Liver (tissue), 9 donors: Measurements from ENCODE around the gene ANG. TPM values are rescaled to one million over a fixed set of nuclear protein-coding genes. Genes with fewer than 3 reads are reported as not detected.

Experiments
- DNase-seq: peaks from one replicate; pipeline ENCODE4 v3.0.0-alpha.2; 2017; ENCODE audit warnings: low spot score
- H3K27ac ChIP-seq, 2 donors: one replicate each; pipeline ENCODE4 v1.7.0; 2013; ENCODE audit warnings: inconsistent platforms in 2 of 2, low read length in 2 of 2, control low read depth in 1 of 2, low read depth in 1 of 2, mild to moderate bottlenecking in 1 of 2
- H3K27me3 ChIP-seq, 4 donors: one replicate each; pipeline versions ENCODE4 v1.6.1 to v1.7.0; 2013; ENCODE audit warnings: low read length in 3 of 4, inconsistent platforms in 1 of 4, mild to moderate bottlenecking in 1 of 4, moderate library complexity in 1 of 4; ENCODE audit not compliant: control insufficient read depth in 4 of 4, insufficient read depth in 4 of 4
- H3K36me3 ChIP-seq, 4 donors: one replicate each; pipeline versions ENCODE4 v1.6.1 to v1.7.0; 2013; ENCODE audit warnings: low read length in 3 of 4, mild to moderate bottlenecking in 3 of 4, low read depth in 1 of 4, moderate library complexity in 1 of 4; ENCODE audit not compliant: control insufficient read depth in 4 of 4, insufficient read depth in 3 of 4
- H3K4me1 ChIP-seq, 4 donors: one replicate each; pipeline versions ENCODE4 v1.6.1 to v1.7.0; 2013; ENCODE audit warnings: low read length in 3 of 4, mild to moderate bottlenecking in 3 of 4, moderate library complexity in 1 of 4; ENCODE audit not compliant: control insufficient read depth in 4 of 4, insufficient read depth in 4 of 4
- H3K4me3 ChIP-seq, 3 donors: one replicate each; pipeline versions ENCODE4 v1.6.1 to v1.7.0; 2013; ENCODE audit warnings: low read length in 3 of 3, control low read depth in 1 of 3, low read depth in 1 of 3, mild to moderate bottlenecking in 1 of 3
- H3K9ac ChIP-seq, 2 donors: one replicate each; pipeline ENCODE4 v1.7.0; 2013; ENCODE audit warnings: low read length in 2 of 2, mild to moderate bottlenecking in 2 of 2, moderate library complexity in 2 of 2, control low read depth in 1 of 2, low read depth in 1 of 2
- H3K9me3 ChIP-seq, 4 donors: one replicate each; pipeline versions ENCODE4 v1.6.1 to v1.7.0; 2013; ENCODE audit warnings: low read length in 3 of 4; ENCODE audit not compliant: control insufficient read depth in 4 of 4
- EGR1 ChIP-seq, 2 donors: IDR thresholded peaks; 2 replicates each; pipeline ENCODE4 v1.6.1; 2016 to 2018; ENCODE audit warnings: antibody characterized with exemption in 2 of 2, low read depth in 2 of 2
- FOXA1 ChIP-seq: IDR thresholded peaks from 2 replicates; pipeline ENCODE4 v1.6.1; 2016; ENCODE audit warnings: antibody characterized with exemption
- FOXA2 ChIP-seq: IDR thresholded peaks from 2 replicates; pipeline ENCODE4 v1.6.1; 2016; ENCODE audit warnings: antibody characterized with exemption
- GABPA ChIP-seq, 2 donors: IDR thresholded peaks in 1 of 2; conservative IDR thresholded peaks in 1 of 2; 2 replicates each; pipeline ENCODE4 v1.6.1; 2016; ENCODE audit warnings: antibody characterized with exemption in 2 of 2, mild to moderate bottlenecking in 1 of 2, moderate library complexity in 1 of 2
- HNF4A ChIP-seq, 2 donors: conservative IDR thresholded peaks; 2 replicates each; pipeline ENCODE4 v1.6.1; 2016; ENCODE audit warnings: antibody characterized with exemption in 2 of 2, mild to moderate bottlenecking in 2 of 2
- HNF4G ChIP-seq: IDR thresholded peaks from 2 replicates; pipeline ENCODE4 v1.6.1; 2016; ENCODE audit warnings: antibody characterized with exemption
- JUND ChIP-seq, 2 donors: IDR thresholded peaks; 2 replicates each; pipeline ENCODE4 v1.6.1; 2016; ENCODE audit warnings: antibody characterized with exemption in 2 of 2
- NR2F2 ChIP-seq: IDR thresholded peaks from 2 replicates; pipeline ENCODE4 v1.6.1; 2016; ENCODE audit warnings: antibody characterized with exemption
- RAD21 ChIP-seq, 2 donors: IDR thresholded peaks; 2 replicates each; pipeline ENCODE4 v1.6.1; 2016; ENCODE audit warnings: antibody characterized with exemption in 2 of 2, mild to moderate bottlenecking in 2 of 2
- RXRA ChIP-seq, 2 donors: IDR thresholded peaks; 2 replicates each; pipeline ENCODE4 v1.6.1; 2017 to 2018; ENCODE audit warnings: antibody characterized with exemption in 2 of 2, mild to moderate bottlenecking in 1 of 2
- SP1 ChIP-seq: IDR thresholded peaks from 2 replicates; pipeline ENCODE4 v1.6.1; 2018; ENCODE audit warnings: antibody characterized with exemption, mild to moderate bottlenecking
- TAF1 ChIP-seq: conservative IDR thresholded peaks from 2 replicates; pipeline ENCODE4 v1.6.1; 2016; ENCODE audit warnings: antibody characterized with exemption, mild to moderate bottlenecking
- YY1 ChIP-seq: IDR thresholded peaks from 2 replicates; pipeline ENCODE4 v1.6.1; 2016; ENCODE audit warnings: antibody characterized with exemption, mild to moderate bottlenecking
- WGBS: extraction: QIAGEN DNeasy Blood & Tissue Kit; methylation state at CpG from one replicate; pipeline ENCODE4 v1.1.7; 2013; 5-methylcytosine and 5-hydroxymethylcytosine counted together
- polyA plus RNA-seq, 2 donors: library from polyadenylated mRNA; stranded (reverse) in 1 of 2; unstranded in 1 of 2; fragments of 200-250 nt in 1 of 2; fragments of >200 nt in 1 of 2; fragmentation: Nextera tagmentation in 1 of 2; extraction: Ambion mirVana in 1 of 2; gene quantifications; one replicate each; pipeline versions ENCODE4 v1.2.1 to v1.2.3, GENCODE V29; 2013 to 2015
- total RNA-seq, 2 donors: library from RNA; depleted of rRNA; stranded (reverse); fragments of >200 nt; gene quantifications; one replicate each; pipeline ENCODE4 v1.2.3, GENCODE V29; 2014
- TF ChIP-seq, protein P1 (sequence below): IDR thresholded peaks from 2 replicates; pipeline ENCODE4 v1.6.1; 2016; ENCODE audit warnings: antibody characterized with exemption
- TF ChIP-seq, protein P2 (sequence below): IDR thresholded peaks from 2 replicates; pipeline ENCODE4 v1.6.1; 2016; ENCODE audit warnings: antibody characterized with exemption, mild to moderate bottlenecking
- TF ChIP-seq, protein P3 (sequence below): IDR thresholded peaks from 2 replicates; pipeline ENCODE4 v1.6.1; 2016; ENCODE audit warnings: antibody characterized with exemption
- TF ChIP-seq, protein P4 (sequence below): IDR thresholded peaks from 2 replicates; pipeline ENCODE4 v1.6.1; 2016; ENCODE audit warnings: antibody characterized with exemption
- TF ChIP-seq, protein P5 (sequence below): fragments of 150-350 bp; IDR thresholded peaks from 2 replicates; pipeline ENCODE4 v1.5.1; 2017; ENCODE audit warnings: improper control_type of control experiment, low read depth, low read length; ENCODE audit not compliant: missing input control
- donor health status: healthy.
- donor health status: healthy.
- donor health status: healthy.
- donor health status: healthy.
- donor health status: healthy.

Gene ANG
- total and polyA plus RNA-seq, 4 donors, result 153 to 2,524 (median 1,379) TPM

DNA sequence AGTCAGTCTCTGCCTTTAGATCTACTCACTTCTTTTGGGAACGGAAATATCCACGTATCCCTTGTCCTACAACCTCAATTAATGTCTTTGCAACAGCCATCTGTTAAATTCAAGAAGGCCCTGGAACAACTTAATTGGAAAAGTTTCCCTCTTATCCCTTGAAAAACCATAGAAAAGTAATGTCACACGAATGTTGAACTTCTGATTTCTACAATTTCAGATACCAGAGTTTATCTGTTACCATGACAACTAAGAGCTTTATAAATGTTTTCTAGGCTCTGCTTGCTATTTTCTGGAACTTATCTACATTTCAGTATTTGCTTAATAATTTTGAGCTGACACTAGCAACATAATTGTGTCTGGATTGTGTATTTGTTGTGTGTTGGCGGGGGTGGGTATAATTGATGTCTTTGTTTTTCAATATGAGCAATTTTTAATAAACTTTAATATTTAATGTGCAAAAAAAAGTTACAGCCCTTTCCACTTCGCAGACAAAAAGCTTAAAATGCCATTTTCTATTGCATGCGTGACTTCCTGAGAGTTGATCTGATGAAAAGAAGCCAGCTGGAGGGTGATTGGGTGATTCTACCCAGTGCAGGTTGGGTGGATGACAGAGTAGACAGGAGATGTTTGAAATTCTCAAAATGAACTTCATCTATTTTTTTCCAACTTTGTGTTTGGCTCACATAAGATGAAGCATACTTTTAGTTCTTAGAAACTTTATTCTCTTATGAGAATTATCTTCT lies 45.3 kb downstream of the ANG start:
- 61% methylated on average over 6 of the region's 6 CpGs for WGBS
- H3K27ac ChIP-seq, result no peak overlapping the region
- H3K4me3 ChIP-seq, result no peak overlapping the region
- no peak overlapping the region for H3K9ac ChIP-seq
- H3K36me3 ChIP-seq, result no peaks in the 10 kb centered on the region
- TF ChIP-seq GABPA (IDR thresholded peaks at IDR 0.05 in 1 of 2, conservative IDR thresholded peaks at IDR 0.05 in 1 of 2) (no peak), FOXA2 (no peak), HNF4G (no peak), RAD21 (IDR thresholded peaks at IDR 0.05) (no peak), SP1 (no peak), NR2F2 (no peak), YY1 (no peak), TAF1 (no peak), HNF4A (conservative IDR thresholded peaks at IDR 0.05) (no peak), FOXA1 (no peak), EGR1 (IDR thresholded peaks at IDR 0.05; ENCODE audit: low read depth in 2 of 2) (no peak), RXRA (IDR thresholded peaks at IDR 0.05) (no peak), JUND (IDR thresholded peaks at IDR 0.05) (no peak)
- TF ChIP-seq, protein P1, sequence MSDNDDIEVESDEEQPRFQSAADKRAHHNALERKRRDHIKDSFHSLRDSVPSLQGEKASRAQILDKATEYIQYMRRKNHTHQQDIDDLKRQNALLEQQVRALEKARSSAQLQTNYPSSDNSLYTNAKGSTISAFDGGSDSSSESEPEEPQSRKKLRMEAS, result no peak
- TF ChIP-seq, protein P2, sequence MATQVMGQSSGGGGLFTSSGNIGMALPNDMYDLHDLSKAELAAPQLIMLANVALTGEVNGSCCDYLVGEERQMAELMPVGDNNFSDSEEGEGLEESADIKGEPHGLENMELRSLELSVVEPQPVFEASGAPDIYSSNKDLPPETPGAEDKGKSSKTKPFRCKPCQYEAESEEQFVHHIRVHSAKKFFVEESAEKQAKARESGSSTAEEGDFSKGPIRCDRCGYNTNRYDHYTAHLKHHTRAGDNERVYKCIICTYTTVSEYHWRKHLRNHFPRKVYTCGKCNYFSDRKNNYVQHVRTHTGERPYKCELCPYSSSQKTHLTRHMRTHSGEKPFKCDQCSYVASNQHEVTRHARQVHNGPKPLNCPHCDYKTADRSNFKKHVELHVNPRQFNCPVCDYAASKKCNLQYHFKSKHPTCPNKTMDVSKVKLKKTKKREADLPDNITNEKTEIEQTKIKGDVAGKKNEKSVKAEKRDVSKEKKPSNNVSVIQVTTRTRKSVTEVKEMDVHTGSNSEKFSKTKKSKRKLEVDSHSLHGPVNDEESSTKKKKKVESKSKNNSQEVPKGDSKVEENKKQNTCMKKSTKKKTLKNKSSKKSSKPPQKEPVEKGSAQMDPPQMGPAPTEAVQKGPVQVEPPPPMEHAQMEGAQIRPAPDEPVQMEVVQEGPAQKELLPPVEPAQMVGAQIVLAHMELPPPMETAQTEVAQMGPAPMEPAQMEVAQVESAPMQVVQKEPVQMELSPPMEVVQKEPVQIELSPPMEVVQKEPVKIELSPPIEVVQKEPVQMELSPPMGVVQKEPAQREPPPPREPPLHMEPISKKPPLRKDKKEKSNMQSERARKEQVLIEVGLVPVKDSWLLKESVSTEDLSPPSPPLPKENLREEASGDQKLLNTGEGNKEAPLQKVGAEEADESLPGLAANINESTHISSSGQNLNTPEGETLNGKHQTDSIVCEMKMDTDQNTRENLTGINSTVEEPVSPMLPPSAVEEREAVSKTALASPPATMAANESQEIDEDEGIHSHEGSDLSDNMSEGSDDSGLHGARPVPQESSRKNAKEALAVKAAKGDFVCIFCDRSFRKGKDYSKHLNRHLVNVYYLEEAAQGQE, result no peak
- TF ChIP-seq, protein P3, sequence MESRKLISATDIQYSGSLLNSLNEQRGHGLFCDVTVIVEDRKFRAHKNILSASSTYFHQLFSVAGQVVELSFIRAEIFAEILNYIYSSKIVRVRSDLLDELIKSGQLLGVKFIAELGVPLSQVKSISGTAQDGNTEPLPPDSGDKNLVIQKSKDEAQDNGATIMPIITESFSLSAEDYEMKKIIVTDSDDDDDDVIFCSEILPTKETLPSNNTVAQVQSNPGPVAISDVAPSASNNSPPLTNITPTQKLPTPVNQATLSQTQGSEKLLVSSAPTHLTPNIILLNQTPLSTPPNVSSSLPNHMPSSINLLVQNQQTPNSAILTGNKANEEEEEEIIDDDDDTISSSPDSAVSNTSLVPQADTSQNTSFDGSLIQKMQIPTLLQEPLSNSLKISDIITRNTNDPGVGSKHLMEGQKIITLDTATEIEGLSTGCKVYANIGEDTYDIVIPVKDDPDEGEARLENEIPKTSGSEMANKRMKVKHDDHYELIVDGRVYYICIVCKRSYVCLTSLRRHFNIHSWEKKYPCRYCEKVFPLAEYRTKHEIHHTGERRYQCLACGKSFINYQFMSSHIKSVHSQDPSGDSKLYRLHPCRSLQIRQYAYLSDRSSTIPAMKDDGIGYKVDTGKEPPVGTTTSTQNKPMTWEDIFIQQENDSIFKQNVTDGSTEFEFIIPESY, result no peak
- TF ChIP-seq, protein P4, sequence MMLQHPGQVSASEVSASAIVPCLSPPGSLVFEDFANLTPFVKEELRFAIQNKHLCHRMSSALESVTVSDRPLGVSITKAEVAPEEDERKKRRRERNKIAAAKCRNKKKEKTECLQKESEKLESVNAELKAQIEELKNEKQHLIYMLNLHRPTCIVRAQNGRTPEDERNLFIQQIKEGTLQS, result no peak
- TF ChIP-seq, protein P5, sequence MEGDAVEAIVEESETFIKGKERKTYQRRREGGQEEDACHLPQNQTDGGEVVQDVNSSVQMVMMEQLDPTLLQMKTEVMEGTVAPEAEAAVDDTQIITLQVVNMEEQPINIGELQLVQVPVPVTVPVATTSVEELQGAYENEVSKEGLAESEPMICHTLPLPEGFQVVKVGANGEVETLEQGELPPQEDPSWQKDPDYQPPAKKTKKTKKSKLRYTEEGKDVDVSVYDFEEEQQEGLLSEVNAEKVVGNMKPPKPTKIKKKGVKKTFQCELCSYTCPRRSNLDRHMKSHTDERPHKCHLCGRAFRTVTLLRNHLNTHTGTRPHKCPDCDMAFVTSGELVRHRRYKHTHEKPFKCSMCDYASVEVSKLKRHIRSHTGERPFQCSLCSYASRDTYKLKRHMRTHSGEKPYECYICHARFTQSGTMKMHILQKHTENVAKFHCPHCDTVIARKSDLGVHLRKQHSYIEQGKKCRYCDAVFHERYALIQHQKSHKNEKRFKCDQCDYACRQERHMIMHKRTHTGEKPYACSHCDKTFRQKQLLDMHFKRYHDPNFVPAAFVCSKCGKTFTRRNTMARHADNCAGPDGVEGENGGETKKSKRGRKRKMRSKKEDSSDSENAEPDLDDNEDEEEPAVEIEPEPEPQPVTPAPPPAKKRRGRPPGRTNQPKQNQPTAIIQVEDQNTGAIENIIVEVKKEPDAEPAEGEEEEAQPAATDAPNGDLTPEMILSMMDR, result no peak
- no peaks in the 10 kb centered on the region for H3K27me3 ChIP-seq
- H3K9me3 ChIP-seq, result no peaks in the 10 kb centered on the region
- no peaks in the 10 kb centered on the region for H3K4me1 ChIP-seq
- DNase-seq, result no peak
